ENCODE results near the gene IKZF2.

The IKZF2 gene

GRCh38 chr2:212975333-212975732 is 176.1 kb downstream of the IKZF2 start:
- ATAC-seq (ENCODE audit: low read depth): no peak
- no peaks in the 10 kb centered on the region for H3K9me3 ChIP-seq (ENCODE audit: severe bottlenecking)
- peaks cover under 1% of the 10 kb centered on the region for H3K4me1 ChIP-seq (ENCODE audit: insufficient read depth, poor library complexity, severe bottlenecking)
- no peaks in the 10 kb centered on the region for H3K36me3 ChIP-seq (ENCODE audit: low read depth)
- no peak for DNase-seq (ENCODE audit: low spot score)
- H3K27ac ChIP-seq (ENCODE audit: poor library complexity, severe bottlenecking): no peak overlapping the region
- TF ChIP-seq CTCF (IDR thresholded peaks at IDR 0.05; ENCODE audit: poor library complexity, severe bottlenecking): no peak
- H3K4me3 ChIP-seq (ENCODE audit: severe bottlenecking): no peak overlapping the region
- H3K27me3 ChIP-seq (ENCODE audit: insufficient read depth, poor library complexity, severe bottlenecking): no peaks in the 10 kb centered on the region

- Histone ChIP-seq H3K27ac (ENCODE audit: poor library complexity, severe bottlenecking) (no peak overlapping the region), H3K4me3 (ENCODE audit: severe bottlenecking) (no peak overlapping the region), H3K36me3 (ENCODE audit: low read depth) (no peaks in the 10 kb centered on the region), H3K27me3 (ENCODE audit: insufficient read depth, poor library complexity, severe bottlenecking) (no peaks in the 10 kb centered on the region), H3K9me3 (ENCODE audit: severe bottlenecking) (no peaks in the 10 kb centered on the region), H3K4me1 (ENCODE audit: insufficient read depth, poor library complexity, severe bottlenecking) (peaks cover 3% of the 10 kb centered on the region)
- no peak for TF ChIP-seq CTCF (IDR thresholded peaks at IDR 0.05; ENCODE audit: poor library complexity, severe bottlenecking)
- ATAC-seq (ENCODE audit: low read depth) (peak; percentile 87), DNase-seq (ENCODE audit: low spot score) (no peak)
These were observed 176.7 kb downstream of the IKZF2 start for GRCh38 chr2:212974692-212975091.

- no peak overlapping the region for H3K27ac ChIP-seq (ENCODE audit: poor library complexity, severe bottlenecking)
- ATAC-seq (ENCODE audit: low read depth): no peak
- no peaks in the 10 kb centered on the region for H3K36me3 ChIP-seq (ENCODE audit: low read depth)
- TF ChIP-seq CTCF (IDR thresholded peaks at IDR 0.05; ENCODE audit: poor library complexity, severe bottlenecking): no peak
- H3K9me3 ChIP-seq (ENCODE audit: severe bottlenecking): no peaks in the 10 kb centered on the region
- no peak overlapping the region for H3K4me3 ChIP-seq (ENCODE audit: severe bottlenecking)
- H3K4me1 ChIP-seq (ENCODE audit: insufficient read depth, poor library complexity, severe bottlenecking): peaks cover 17% of the 10 kb centered on the region
- H3K27me3 ChIP-seq (ENCODE audit: insufficient read depth, poor library complexity, severe bottlenecking): no peaks in the 10 kb centered on the region
- no peak for DNase-seq (ENCODE audit: low spot score)
These were observed 178.1 kb downstream of the IKZF2 start for GRCh38 chr2:212973347-212973746.

- no peak overlapping the region for H3K4me3 ChIP-seq (ENCODE audit: severe bottlenecking)
- H3K36me3 ChIP-seq (ENCODE audit: low read depth): no peaks in the 10 kb centered on the region
- no peaks in the 10 kb centered on the region for H3K27me3 ChIP-seq (ENCODE audit: insufficient read depth, poor library complexity, severe bottlenecking)
- H3K27ac ChIP-seq (ENCODE audit: poor library complexity, severe bottlenecking): no peak overlapping the region
- no peak for ATAC-seq (ENCODE audit: low read depth)
- TF ChIP-seq CTCF (IDR thresholded peaks at IDR 0.05; ENCODE audit: poor library complexity, severe bottlenecking): no peak
- H3K9me3 ChIP-seq (ENCODE audit: severe bottlenecking): no peaks in the 10 kb centered on the region
- no peak for DNase-seq (ENCODE audit: low spot score)
- peaks cover 18% of the 10 kb centered on the region for H3K4me1 ChIP-seq (ENCODE audit: insufficient read depth, poor library complexity, severe bottlenecking)
These were observed 181.3 kb downstream of the IKZF2 start for GRCh38 chr2:212970132-212970531.

- H3K9me3 ChIP-seq (ENCODE audit: severe bottlenecking): no peaks in the 10 kb centered on the region
- TF ChIP-seq CTCF (IDR thresholded peaks at IDR 0.05; ENCODE audit: poor library complexity, severe bottlenecking): no peak
- no peaks in the 10 kb centered on the region for H3K36me3 ChIP-seq (ENCODE audit: low read depth)
- H3K27me3 ChIP-seq (ENCODE audit: insufficient read depth, poor library complexity, severe bottlenecking): no peaks in the 10 kb centered on the region
- H3K4me3 ChIP-seq (ENCODE audit: severe bottlenecking): no peak overlapping the region
- H3K27ac ChIP-seq (ENCODE audit: poor library complexity, severe bottlenecking): peak overlapping the region; percentile 55
- H3K4me1 ChIP-seq (ENCODE audit: insufficient read depth, poor library complexity, severe bottlenecking): peaks cover 18% of the 10 kb centered on the region
- DNase-seq (ENCODE audit: low spot score) (no peak), ATAC-seq (ENCODE audit: low read depth) (peak; percentile 96)
These were observed 182.9 kb downstream of the IKZF2 start for GRCh38 chr2:212968284-212969081.
